HL-60 (cell line): ENCODE results near the gene NDUFAF2.
"Not testable (repeated sequence)": the region's sequence is repeated elsewhere in the genome, so short reads cannot be mapped to it uniquely, and the experiment has no call there.

ENCODE experiments used
- DNase-seq, 2 experiments: peaks; one replicate each; pipeline ENCODE4 v3.0.0-alpha.2; 2010 to 2020; ENCODE audit warnings: low read depth in 1 of 2, low spot score in 1 of 2
- H3K27ac ChIP-seq: fragments of 250-450 bp; sonication (Bioruptor Pico); replicated peaks from 2 replicates; pipeline ENCODE4 v1.5.1; 2020; ENCODE audit warnings: mild to moderate bottlenecking, moderate library complexity
- H3K27me3 ChIP-seq: fragments of 250-450 bp; sonication (Bioruptor Pico); 2 replicates; pipeline ENCODE4 v1.5.1; 2021; ENCODE audit warnings: mild to moderate bottlenecking, moderate library complexity; ENCODE audit not compliant: insufficient read depth, poor library complexity, severe bottlenecking
- H3K4me3 ChIP-seq: replicated peaks from 2 replicates; pipeline ENCODE4 v1.5.1; 2011; ENCODE audit warnings: mild to moderate bottlenecking, control low read depth, low read length; ENCODE audit not compliant: insufficient read depth
- GABPA ChIP-seq: IDR thresholded peaks from 2 replicates; pipeline ENCODE4 v1.6.1; 2012; ENCODE audit warnings: low read depth
- POLR2AphosphoS5 ChIP-seq: IDR thresholded peaks from 2 replicates; pipeline ENCODE4 v1.6.1; 2012; ENCODE audit warnings: low read depth
- SPI1 ChIP-seq: IDR thresholded peaks from 2 replicates; pipeline ENCODE4 v1.6.1; 2012; ENCODE audit warnings: low read depth, mild to moderate bottlenecking, borderline replicate concordance
- TF ChIP-seq, protein P1 (sequence below): IDR thresholded peaks from one replicate; pipeline ENCODE4 v1.5.1; 2011; ENCODE audit warnings: low read length, control low read depth, inconsistent platforms; ENCODE audit not compliant: insufficient read depth
- TF ChIP-seq, protein P2 (sequence below): IDR thresholded peaks from 2 replicates; pipeline ENCODE4 v1.6.1; 2012; ENCODE audit warnings: low read depth; ENCODE audit not compliant: insufficient replicate concordance

Gene NDUFAF2

DNA sequence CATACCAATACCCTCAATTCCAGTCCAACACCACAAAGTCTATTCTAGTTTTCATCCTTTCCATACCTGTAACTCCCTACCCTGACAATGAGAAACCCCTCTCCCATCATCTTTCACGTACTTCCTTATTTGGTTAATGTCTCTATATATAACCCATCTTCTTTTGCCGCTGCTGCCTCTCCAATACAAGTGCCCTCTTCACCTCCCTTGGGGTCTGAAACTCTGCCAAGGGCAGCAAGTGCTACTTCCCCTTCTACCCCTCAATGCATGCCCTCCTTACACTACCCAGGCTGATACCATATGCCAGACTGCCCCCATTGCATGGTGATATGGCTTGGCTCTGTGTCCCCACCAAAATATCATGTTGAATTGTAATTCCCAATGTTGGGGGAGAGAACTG lies 241.6 kb downstream of the NDUFAF2 start:
- TF ChIP-seq GABPA = no peak
- no peak for TF ChIP-seq SPI1
- TF ChIP-seq, protein P1, sequence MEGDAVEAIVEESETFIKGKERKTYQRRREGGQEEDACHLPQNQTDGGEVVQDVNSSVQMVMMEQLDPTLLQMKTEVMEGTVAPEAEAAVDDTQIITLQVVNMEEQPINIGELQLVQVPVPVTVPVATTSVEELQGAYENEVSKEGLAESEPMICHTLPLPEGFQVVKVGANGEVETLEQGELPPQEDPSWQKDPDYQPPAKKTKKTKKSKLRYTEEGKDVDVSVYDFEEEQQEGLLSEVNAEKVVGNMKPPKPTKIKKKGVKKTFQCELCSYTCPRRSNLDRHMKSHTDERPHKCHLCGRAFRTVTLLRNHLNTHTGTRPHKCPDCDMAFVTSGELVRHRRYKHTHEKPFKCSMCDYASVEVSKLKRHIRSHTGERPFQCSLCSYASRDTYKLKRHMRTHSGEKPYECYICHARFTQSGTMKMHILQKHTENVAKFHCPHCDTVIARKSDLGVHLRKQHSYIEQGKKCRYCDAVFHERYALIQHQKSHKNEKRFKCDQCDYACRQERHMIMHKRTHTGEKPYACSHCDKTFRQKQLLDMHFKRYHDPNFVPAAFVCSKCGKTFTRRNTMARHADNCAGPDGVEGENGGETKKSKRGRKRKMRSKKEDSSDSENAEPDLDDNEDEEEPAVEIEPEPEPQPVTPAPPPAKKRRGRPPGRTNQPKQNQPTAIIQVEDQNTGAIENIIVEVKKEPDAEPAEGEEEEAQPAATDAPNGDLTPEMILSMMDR = no peak
- TF ChIP-seq POLR2AphosphoS5 = no peak
- TF ChIP-seq, protein P2, sequence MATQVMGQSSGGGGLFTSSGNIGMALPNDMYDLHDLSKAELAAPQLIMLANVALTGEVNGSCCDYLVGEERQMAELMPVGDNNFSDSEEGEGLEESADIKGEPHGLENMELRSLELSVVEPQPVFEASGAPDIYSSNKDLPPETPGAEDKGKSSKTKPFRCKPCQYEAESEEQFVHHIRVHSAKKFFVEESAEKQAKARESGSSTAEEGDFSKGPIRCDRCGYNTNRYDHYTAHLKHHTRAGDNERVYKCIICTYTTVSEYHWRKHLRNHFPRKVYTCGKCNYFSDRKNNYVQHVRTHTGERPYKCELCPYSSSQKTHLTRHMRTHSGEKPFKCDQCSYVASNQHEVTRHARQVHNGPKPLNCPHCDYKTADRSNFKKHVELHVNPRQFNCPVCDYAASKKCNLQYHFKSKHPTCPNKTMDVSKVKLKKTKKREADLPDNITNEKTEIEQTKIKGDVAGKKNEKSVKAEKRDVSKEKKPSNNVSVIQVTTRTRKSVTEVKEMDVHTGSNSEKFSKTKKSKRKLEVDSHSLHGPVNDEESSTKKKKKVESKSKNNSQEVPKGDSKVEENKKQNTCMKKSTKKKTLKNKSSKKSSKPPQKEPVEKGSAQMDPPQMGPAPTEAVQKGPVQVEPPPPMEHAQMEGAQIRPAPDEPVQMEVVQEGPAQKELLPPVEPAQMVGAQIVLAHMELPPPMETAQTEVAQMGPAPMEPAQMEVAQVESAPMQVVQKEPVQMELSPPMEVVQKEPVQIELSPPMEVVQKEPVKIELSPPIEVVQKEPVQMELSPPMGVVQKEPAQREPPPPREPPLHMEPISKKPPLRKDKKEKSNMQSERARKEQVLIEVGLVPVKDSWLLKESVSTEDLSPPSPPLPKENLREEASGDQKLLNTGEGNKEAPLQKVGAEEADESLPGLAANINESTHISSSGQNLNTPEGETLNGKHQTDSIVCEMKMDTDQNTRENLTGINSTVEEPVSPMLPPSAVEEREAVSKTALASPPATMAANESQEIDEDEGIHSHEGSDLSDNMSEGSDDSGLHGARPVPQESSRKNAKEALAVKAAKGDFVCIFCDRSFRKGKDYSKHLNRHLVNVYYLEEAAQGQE = no peak
- H3K27ac ChIP-seq = no peak overlapping the region
- DNase-seq = no peak

DNA sequence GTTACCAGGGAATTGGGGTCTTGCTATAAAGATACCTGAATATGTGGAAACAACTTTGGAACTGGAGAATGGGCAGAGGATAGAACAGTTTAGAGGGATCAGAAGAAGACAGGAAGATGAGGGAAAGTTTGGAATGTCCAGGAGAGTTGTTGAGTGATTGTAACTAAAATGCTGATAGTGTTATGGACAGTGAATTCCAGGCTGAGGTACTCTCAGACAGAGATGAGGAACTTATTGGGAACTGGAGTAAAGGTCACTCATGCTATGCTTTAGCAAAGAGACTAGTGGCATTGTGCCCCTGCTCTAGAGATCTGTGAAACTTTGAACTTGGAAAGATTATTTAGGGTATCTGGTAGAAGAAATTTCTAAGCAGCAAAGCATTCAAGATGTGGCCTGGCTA lies 242.3 kb downstream of the NDUFAF2 start:
- not testable (repeated sequence) for DNase-seq, H3K27ac ChIP-seq, H3K27me3 ChIP-seq, H3K4me3 ChIP-seq

More for the DNA sequence above, 241.6 kb downstream of the NDUFAF2 start:
- no peaks in the 10 kb centered on the region for H3K27me3 ChIP-seq
- no peak overlapping the region for H3K4me3 ChIP-seq

DNA sequence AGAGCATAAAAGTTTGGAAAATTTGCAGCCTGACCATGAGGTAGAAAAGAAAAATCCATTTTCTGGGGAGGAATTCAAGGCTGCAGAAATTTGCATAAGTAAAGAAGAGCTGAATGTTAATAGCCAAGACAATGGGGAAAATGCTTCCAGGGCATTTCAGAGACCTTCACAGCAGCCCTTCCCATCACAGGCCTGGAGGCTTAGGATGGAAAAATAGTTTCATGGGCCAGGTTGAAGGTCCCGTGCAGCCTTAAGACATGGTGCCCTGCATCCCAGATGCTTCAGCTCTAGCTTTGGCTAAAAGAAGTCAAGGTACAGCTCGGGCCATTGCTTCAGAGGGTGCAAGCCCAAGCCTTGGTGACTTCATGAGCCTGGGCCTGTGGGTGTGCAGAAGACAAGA lies 242.8 kb downstream of the NDUFAF2 start:
- DNase-seq, H3K27me3 ChIP-seq, H3K27ac ChIP-seq, H3K4me3 ChIP-seq: not testable (repeated sequence)

DNA sequence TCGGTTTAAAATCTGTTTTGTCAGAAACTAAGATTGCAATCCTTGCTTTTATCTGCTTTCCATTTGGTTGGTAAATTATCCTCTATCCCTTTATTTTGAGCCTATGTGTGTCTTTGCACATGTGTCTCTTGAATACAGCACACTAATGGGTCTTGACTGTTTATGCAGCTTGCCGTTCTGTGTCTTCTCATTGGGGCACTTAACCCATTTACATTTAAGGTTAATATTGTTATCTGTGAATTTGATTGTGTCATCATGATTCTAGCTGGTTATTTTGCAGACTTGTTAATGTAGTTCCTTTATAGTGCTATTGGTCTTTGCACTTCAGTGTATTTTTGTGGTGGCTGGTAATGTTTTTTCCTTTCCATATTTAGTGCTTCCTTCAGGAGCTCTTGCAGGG lies 253.6 kb downstream of the NDUFAF2 start:
- Histone ChIP-seq H3K27me3 (no peaks in the 10 kb centered on the region), H3K27ac (no peak overlapping the region), H3K4me3 (no peak overlapping the region)
- TF ChIP-seq GABPA (no peak), POLR2AphosphoS5 (no peak), SPI1 (no peak)
- TF ChIP-seq, protein P1 = no peak
- TF ChIP-seq, protein P2 = no peak
- no peak for DNase-seq

DNA sequence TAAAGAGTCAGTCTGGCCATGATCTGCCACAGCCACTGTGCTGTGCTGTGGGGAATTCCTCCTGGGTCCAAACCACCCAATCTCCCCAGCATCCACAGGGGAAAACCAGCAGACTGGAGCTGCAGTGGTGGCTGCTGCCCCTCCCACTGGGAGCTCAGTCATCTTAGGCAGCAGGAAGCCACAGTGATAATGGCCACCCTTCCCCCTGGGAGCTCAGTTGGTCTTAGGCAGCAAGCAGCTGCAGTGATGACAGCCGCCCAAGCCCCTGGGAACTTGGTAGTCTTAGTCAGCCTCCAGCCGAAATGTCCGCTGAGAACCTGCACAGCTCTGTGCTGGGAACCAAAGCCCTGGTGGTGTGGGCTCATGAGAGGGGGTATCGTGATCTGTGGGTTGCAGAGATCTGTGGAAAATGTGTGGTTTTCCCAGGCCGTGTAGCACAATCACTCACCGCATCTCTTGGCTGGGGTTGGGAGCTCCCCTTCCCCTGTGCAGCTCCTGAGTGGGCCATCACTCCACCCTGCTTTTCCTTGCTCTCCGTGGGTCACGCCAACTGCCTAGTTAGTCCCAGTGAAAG lies 255.7 kb downstream of the NDUFAF2 start:
- Histone ChIP-seq H3K27ac (no peak overlapping the region), H3K27me3 (no peaks in the 10 kb centered on the region), H3K4me3 (no peak overlapping the region)
- DNase-seq = no peak
- no peak for TF ChIP-seq GABPA
- no peak for TF ChIP-seq SPI1
